GM12872 (cell line): ENCODE results near the gene NQO2.

Experiments used
- CTCF ChIP-seq: IDR thresholded peaks from 3 replicates; pipeline ENCODE4 v1.5.1; 2011; ENCODE audit warnings: low read depth, mild to moderate bottlenecking, low read length, moderate library complexity; ENCODE audit not compliant: insufficient read depth

NQO2 gene

GRCh38 chr6:3036861-3037637 lies 37.4 kb downstream of the NQO2 start:
- no peak for TF ChIP-seq CTCF

- no peak for TF ChIP-seq CTCF
Measured at GRCh38 chr6:3037638-3038365, 38.1 kb downstream of the NQO2 start.

GRCh38 chr6:3039384-3039783 lies 39.7 kb downstream of the NQO2 start:
- TF ChIP-seq CTCF = no peak

- TF ChIP-seq CTCF = no peak
Measured at GRCh38 chr6:3041147-3041546, 41.5 kb downstream of the NQO2 start.

- TF ChIP-seq CTCF = no peak
Measured at GRCh38 chr6:3041606-3042005, 41.9 kb downstream of the NQO2 start.

- no peak for TF ChIP-seq CTCF
Measured at GRCh38 chr6:3045369-3045768, 45.7 kb downstream of the NQO2 start.

GRCh38 chr6:3045777-3046176 lies 46.1 kb downstream of the NQO2 start:
- no peak for TF ChIP-seq CTCF
